RWPE2 (cell line): ENCODE results near the gene RNF223.

Experiments used
- ATAC-seq: fragments of 200-7000 bp; cut with Tn5 transposase; 3 replicates; pipeline ENCODE4 v1.9.1; 2021; ENCODE audit warnings: low read depth
- DNase-seq: peaks from one replicate; pipeline ENCODE4 v3.0.0-alpha.2; 2020; ENCODE audit warnings: low spot score
- H3K27ac ChIP-seq: fragments of 450-650 bp; 2 replicates; pipeline ENCODE4 v1.5.1; 2017; ENCODE audit warnings: mild to moderate bottlenecking; ENCODE audit not compliant: poor library complexity, severe bottlenecking
- H3K27me3 ChIP-seq: fragments of 250-450 bp; sonication (Bioruptor Pico); 2 replicates; pipeline ENCODE4 v1.5.1; 2021; ENCODE audit warnings: mild to moderate bottlenecking, moderate library complexity; ENCODE audit not compliant: insufficient read depth, poor library complexity, severe bottlenecking
- H3K36me3 ChIP-seq: fragments of 250-450 bp; sonication (Bioruptor Pico); 2 replicates; pipeline ENCODE4 v1.5.1; 2020; ENCODE audit warnings: low read depth, mild to moderate bottlenecking, moderate library complexity
- H3K4me1 ChIP-seq: fragments of 250-450 bp; sonication (Bioruptor Pico); 2 replicates; pipeline ENCODE4 v1.5.1; 2021; ENCODE audit warnings: mild to moderate bottlenecking, moderate library complexity; ENCODE audit not compliant: insufficient read depth, poor library complexity, severe bottlenecking
- H3K4me3 ChIP-seq: fragments of 250-450 bp; sonication (Bioruptor Pico); 2 replicates; pipeline ENCODE4 v1.5.1; 2021; ENCODE audit warnings: mild to moderate bottlenecking, moderate library complexity; ENCODE audit not compliant: severe bottlenecking
- H3K9me3 ChIP-seq: fragments of 250-450 bp; sonication (Bioruptor Pico); 2 replicates; pipeline ENCODE4 v1.5.1; 2021; ENCODE audit warnings: mild to moderate bottlenecking, moderate library complexity; ENCODE audit not compliant: severe bottlenecking
- CTCF ChIP-seq: fragments of 450-650 bp; IDR thresholded peaks from one replicate; pipeline ENCODE4 v1.5.1; 2017; ENCODE audit warnings: mild to moderate bottlenecking, moderate library complexity; ENCODE audit not compliant: poor library complexity, severe bottlenecking

RNF223 gene

GRCh38 chr1:1090424-1091343, 16.6 kb upstream of the RNF223 start:
- H3K4me1 ChIP-seq: no peaks in the 10 kb centered on the region
- no peaks in the 10 kb centered on the region for H3K36me3 ChIP-seq
- no peaks in the 10 kb centered on the region for H3K9me3 ChIP-seq
- no peak for TF ChIP-seq CTCF
- DNase-seq (peak; percentile 66), ATAC-seq (no peak)
- H3K27ac ChIP-seq: no peak overlapping the region
- no peaks in the 10 kb centered on the region for H3K27me3 ChIP-seq
- no peak overlapping the region for H3K4me3 ChIP-seq

GRCh38 chr1:1089731-1090423, 15.8 kb upstream of the RNF223 start:
- no peak for TF ChIP-seq CTCF
- no peaks in the 10 kb centered on the region for H3K4me1 ChIP-seq
- DNase-seq (no peak), ATAC-seq (no peak)
- H3K27ac ChIP-seq: no peak overlapping the region
- H3K4me3 ChIP-seq: no peak overlapping the region
- H3K36me3 ChIP-seq: no peaks in the 10 kb centered on the region
- no peaks in the 10 kb centered on the region for H3K9me3 ChIP-seq
- H3K27me3 ChIP-seq: no peaks in the 10 kb centered on the region

GRCh38 chr1:1088801-1089680, 14.9 kb upstream of the RNF223 start:
- H3K4me3 ChIP-seq: no peak overlapping the region
- no peak overlapping the region for H3K27ac ChIP-seq
- no peaks in the 10 kb centered on the region for H3K4me1 ChIP-seq
- TF ChIP-seq CTCF: no peak
- H3K27me3 ChIP-seq: no peaks in the 10 kb centered on the region
- no peaks in the 10 kb centered on the region for H3K9me3 ChIP-seq
- no peaks in the 10 kb centered on the region for H3K36me3 ChIP-seq
- DNase-seq (no peak), ATAC-seq (no peak)

DNA sequence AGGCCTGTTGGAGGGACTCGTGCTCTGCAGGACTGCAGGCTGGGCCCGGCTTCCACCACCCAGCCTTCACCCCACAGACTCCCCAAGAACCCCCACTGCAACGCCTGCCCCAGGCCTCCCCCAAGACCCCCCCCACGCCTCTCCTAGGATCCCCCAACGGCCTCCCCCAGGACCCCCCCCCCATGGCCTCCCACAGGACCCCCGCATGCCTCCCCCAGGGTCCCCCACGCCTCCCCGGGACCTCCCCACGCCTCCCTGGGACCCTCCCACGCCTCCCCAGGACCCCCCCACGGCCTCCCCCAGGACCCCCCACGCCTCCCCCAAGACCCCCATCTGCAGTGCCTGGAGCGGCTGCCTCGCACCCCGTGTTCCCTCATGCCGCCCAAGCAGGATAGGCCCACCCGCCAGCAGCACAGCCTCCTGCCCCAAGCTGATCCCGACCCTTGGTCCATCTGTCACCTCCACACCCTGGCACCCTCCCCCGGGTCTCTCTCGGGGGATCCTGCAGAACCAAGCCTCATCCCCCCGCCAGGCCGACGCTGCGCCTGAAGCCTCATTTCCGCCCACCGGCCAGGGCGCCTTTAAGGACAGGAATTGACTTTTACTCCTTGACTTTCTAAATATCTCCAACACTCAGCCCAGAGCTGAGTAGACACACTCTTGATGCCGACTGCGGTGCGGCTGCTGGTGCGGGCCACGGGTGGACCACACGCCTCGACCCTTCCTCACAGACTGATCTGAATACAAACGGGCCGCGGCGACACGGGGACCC, 14.1 kb upstream of the RNF223 start:
- no peaks in the 10 kb centered on the region for H3K9me3 ChIP-seq
- TF ChIP-seq CTCF: no peak
- no peak for ATAC-seq
- no peaks in the 10 kb centered on the region for H3K4me1 ChIP-seq
- DNase-seq: no peak
- H3K27me3 ChIP-seq: no peaks in the 10 kb centered on the region
- H3K4me3 ChIP-seq: no peak overlapping the region
- H3K36me3 ChIP-seq: no peaks in the 10 kb centered on the region
- H3K27ac ChIP-seq: no peak overlapping the region
